HepG2 (cell line): Measurements from ENCODE around the gene SURF2. TPM values are rescaled to one million over a fixed set of nuclear protein-coding genes. Genes with fewer than 3 reads are reported as not detected.

ENCODE experiments used
- CREB1 ChIP-seq, 2 experiments: fragments of 450-650 bp in 1 of 2; IDR thresholded peaks; 2 replicates each; pipeline ENCODE4 v1.6.1; 2016 to 2017; ENCODE audit warnings: control low read depth in 1 of 2, mild to moderate bottlenecking in 1 of 2, missing compliant biosample characterization in 1 of 2, missing genetic modification characterization in 1 of 2
- ELF1 ChIP-seq: sonication (generic); formaldehyde crosslinking; IDR thresholded peaks from 2 replicates; pipeline ENCODE4 v1.4.0; 2020; ENCODE audit warnings: missing genetic modification reagents
- HNRNPLL ChIP-seq: fragments of 200-400 bp; formaldehyde crosslinking; IDR thresholded peaks from 2 replicates; pipeline ENCODE4 v1.6.1; 2017; ENCODE audit warnings: mild to moderate bottlenecking, low read depth, low read length; ENCODE audit not compliant: poor library complexity, severe bottlenecking
- HOXD1 ChIP-seq: sonication (generic); formaldehyde crosslinking; IDR thresholded peaks from 2 replicates; pipeline ENCODE4 v1.5.0; 2020; ENCODE audit warnings: missing genetic modification reagents
- MAX ChIP-seq: IDR thresholded peaks from 2 replicates; pipeline ENCODE4 v1.6.1; 2012; ENCODE audit warnings: inconsistent platforms
- MXD3 ChIP-seq: IDR thresholded peaks from 2 replicates; pipeline ENCODE4 v1.6.1; 2016; ENCODE audit warnings: mild to moderate bottlenecking, missing biosample characterization, missing genetic modification reagents
- NFE2L1 ChIP-seq: sonication (generic); formaldehyde crosslinking; IDR thresholded peaks from 2 replicates; pipeline ENCODE4 v1.4.0; 2020; ENCODE audit warnings: missing genetic modification reagents, mild to moderate bottlenecking, borderline replicate concordance
- PAWR ChIP-seq: sonication (generic); formaldehyde crosslinking; IDR thresholded peaks from 2 replicates; pipeline ENCODE4 v1.4.0; 2020; ENCODE audit warnings: missing genetic modification reagents, mild to moderate bottlenecking, borderline replicate concordance
- PHF21A ChIP-seq: sonication (generic); formaldehyde crosslinking; IDR thresholded peaks from 2 replicates; pipeline ENCODE4 v1.5.0; 2020; ENCODE audit warnings: mild to moderate bottlenecking, missing genetic modification reagents
- PHF8 ChIP-seq: sonication (generic); formaldehyde crosslinking; IDR thresholded peaks from 2 replicates; pipeline ENCODE4 v1.5.0; 2020; ENCODE audit warnings: missing genetic modification reagents
- RFX1 ChIP-seq: fragments of 450-650 bp; IDR thresholded peaks from 2 replicates; pipeline ENCODE4 v1.6.1; 2017
- SP1 ChIP-seq, 2 experiments: fragments of 450-650 bp in 1 of 2; sonication (generic) in 1 of 2; formaldehyde crosslinking in 1 of 2; IDR thresholded peaks; 2 replicates each; pipeline versions ENCODE4 v1.4.0 to v1.6.1; 2016 to 2020; ENCODE audit warnings: missing genetic modification reagents in 1 of 2
- SRSF1 ChIP-seq: fragments of 200-400 bp; formaldehyde crosslinking; optimal IDR thresholded peaks from 2 replicates; pipeline ENCODE3; 2017; ENCODE audit warnings: mild to moderate bottlenecking, low read depth, low read length, moderate library complexity
- STAG1 ChIP-seq: sonication (generic); formaldehyde crosslinking; IDR thresholded peaks from 2 replicates; pipeline ENCODE4 v1.4.0; 2020; ENCODE audit warnings: missing genetic modification reagents
- ZBTB40 ChIP-seq, 2 experiments: fragments of 450-650 bp in 1 of 2; sonication (generic) in 1 of 2; formaldehyde crosslinking in 1 of 2; IDR thresholded peaks; 2 replicates each; pipeline versions ENCODE4 v1.6.1 to v1.8.0; 2016 to 2022; ENCODE audit warnings: antibody characterized with exemption in 1 of 2, mild to moderate bottlenecking in 1 of 2, missing genetic modification reagents in 1 of 2
- ZKSCAN8 ChIP-seq: IDR thresholded peaks from 2 replicates; pipeline ENCODE4 v1.6.1; 2016; ENCODE audit warnings: borderline replicate concordance, missing genetic modification reagents, missing compliant biosample characterization
- ZMYM4 ChIP-seq: sonication (generic); formaldehyde crosslinking; IDR thresholded peaks from 2 replicates; pipeline ENCODE4 v1.8.1; 2023; ENCODE audit warnings: mild to moderate bottlenecking, missing genetic modification reagents
- ZNF589 ChIP-seq: sonication (generic); formaldehyde crosslinking; conservative IDR thresholded peaks from 2 replicates; pipeline ENCODE4 v1.8.0; 2022; ENCODE audit warnings: mild to moderate bottlenecking, moderate library complexity, missing genetic modification reagents
- ZNF614 ChIP-seq: IDR thresholded peaks from 2 replicates; pipeline ENCODE4 v1.6.1; 2018; ENCODE audit warnings: missing biosample characterization, missing genetic modification reagents, inconsistent platforms, borderline replicate concordance
- ZNF619 ChIP-seq: sonication (generic); formaldehyde crosslinking; IDR thresholded peaks from 2 replicates; pipeline ENCODE4 v1.4.0; 2020; ENCODE audit warnings: mild to moderate bottlenecking, missing genetic modification reagents
- polyA plus RNA-seq, 8 experiments: library from polyadenylated mRNA; depleted of rRNA in 3 of 8; stranded (reverse) in 7 of 8; unstranded in 1 of 8; fragments of >200 nt; fragmentation: Illumina TruSeq in 4 of 8; extraction: Trizol in 4 of 8; gene quantifications; 2 replicates each; pipeline versions ENCODE4 v1.2.1 to v1.2.3, GENCODE V29; 2011 to 2016; ENCODE audit warnings: low read depth in 4 of 8, missing spikeins in 1 of 8, mixed read lengths in 1 of 8; ENCODE audit not compliant: insufficient read depth in 1 of 8
- total RNA-seq, 5 experiments: library from RNA; depleted of rRNA; stranded (reverse); fragments of >200 nt; fragmentation: Illumina TruSeq; extraction: Trizol; gene quantifications; 2 replicates each; pipeline ENCODE4 v1.2.3, GENCODE V29; 2016; ENCODE audit warnings: low read depth in 1 of 5

SURF2 gene
- total and polyA plus RNA-seq, 2 of the 13 experiments (the other 11 are each of a cell fraction or from before 2014, with no cell fraction given), result 6.3 to 13.6 TPM

- TF ChIP-seq ZNF619, result no peak
- TF ChIP-seq SP1 (IDR thresholded peaks at IDR 0.05), result no peak
- TF ChIP-seq SP1 (CRISPR knock-in tag; IDR thresholded peaks at IDR 0.05), result peak; percentile 58; the same call in 1 of the 2 replicates
- no peak for TF ChIP-seq ZNF589 (CRISPR knock-in tag)
- TF ChIP-seq HNRNPLL, result peak; percentile 51
- TF ChIP-seq PHF8 (CRISPR knock-in tag), result peak; percentile 63
- TF ChIP-seq SRSF1, result peak; percentile 61
- peak; percentile 48; the same call in 1 of the 2 replicates for TF ChIP-seq MAX
- TF ChIP-seq ZNF614 (CRISPR knock-in tag), result no peak
- 0 out of 2 replicates have a peak, but pooled peaks have one; percentile 33 for TF ChIP-seq HOXD1
- peak; percentile 16; the same call in 1 of the 2 replicates for TF ChIP-seq MXD3 (CRISPR knock-in tag)
- peak; percentile 34; the same call in 1 of the 2 replicates for TF ChIP-seq STAG1 (CRISPR knock-in tag)
- no peak for TF ChIP-seq ZKSCAN8 (CRISPR knock-in tag)
- no peak for TF ChIP-seq RFX1
- TF ChIP-seq PHF21A (CRISPR knock-in tag), result 0 out of 2 replicates have a peak, but pooled peaks have one; percentile 32
- TF ChIP-seq CREB1 (IDR thresholded peaks at IDR 0.05), result 0 out of 2 replicates have a peak, but pooled peaks have one; percentile 1
- TF ChIP-seq CREB1 (CRISPR knock-in tag; IDR thresholded peaks at IDR 0.05), result no peak
- peak; percentile 30; the same call in 1 of the 2 replicates for TF ChIP-seq ZMYM4 (CRISPR knock-in tag)
- no peak for TF ChIP-seq NFE2L1
- TF ChIP-seq PAWR (CRISPR knock-in tag), result no peak
- TF ChIP-seq ELF1 (CRISPR knock-in tag), result peak; percentile 55
- no peak for TF ChIP-seq ZBTB40 (IDR thresholded peaks at IDR 0.05)
- TF ChIP-seq ZBTB40 (CRISPR knock-in tag; IDR thresholded peaks at IDR 0.05), result no peak
These were observed at the start of gene SURF2, which contains the start of gene SURF1 (continued) for GRCh38 chr9:133356391-133357091.
